Spleen (tissue), 13 donors: ENCODE measurements around the gene ST8SIA4. TPM values are rescaled to one million over a fixed set of nuclear protein-coding genes. Genes with fewer than 3 reads are reported as not detected.

Source experiments
- DNase-seq: peaks from one replicate; pipeline ENCODE4 v3.0.0-alpha.2; 2020
- H3K27ac ChIP-seq, 8 donors: fragments of 200-600 bp; sonication (generic) in 7 of 8; 1 replicate in 4 of 8; 2 replicates in 4 of 8; pipeline versions ENCODE4 v1.5.0 to v1.8.0; 2016 to 2021; ENCODE audit warnings: inconsistent platforms in 4 of 8, mild to moderate bottlenecking in 4 of 8, moderate library complexity in 1 of 8
- H3K27me3 ChIP-seq, 7 donors: fragments of 200-600 bp; sonication (generic) in 6 of 7; replicated peaks in 1 of 7; 1 replicate in 4 of 7; 2 replicates in 3 of 7; pipeline versions ENCODE4 v1.5.0 to v1.8.0; 2016 to 2021; ENCODE audit warnings: inconsistent platforms in 3 of 7, mild to moderate bottlenecking in 1 of 7
- H3K36me3 ChIP-seq, 6 donors: fragments of 200-600 bp; sonication (generic) in 5 of 6; 1 replicate in 4 of 6; 2 replicates in 2 of 6; pipeline versions ENCODE4 v1.5.0 to v1.8.0; 2016 to 2021; ENCODE audit warnings: inconsistent platforms in 2 of 6
- H3K4me1 ChIP-seq, 6 donors: fragments of 200-600 bp; sonication (generic) in 5 of 6; 1 replicate in 3 of 6; 2 replicates in 3 of 6; pipeline versions ENCODE4 v1.5.0 to v1.8.0; 2016 to 2021; ENCODE audit warnings: inconsistent platforms in 3 of 6
- H3K4me3 ChIP-seq, 8 donors: fragments of 200-600 bp; sonication (generic) in 7 of 8; 1 replicate in 4 of 8; 2 replicates in 4 of 8; pipeline versions ENCODE4 v1.5.0 to v1.8.0; 2016 to 2021; ENCODE audit warnings: inconsistent platforms in 4 of 8, mild to moderate bottlenecking in 4 of 8, moderate library complexity in 2 of 8
- H3K9me3 ChIP-seq, 8 donors: fragments of 200-600 bp; sonication (generic) in 7 of 8; 1 replicate in 4 of 8; 2 replicates in 4 of 8; pipeline versions ENCODE4 v1.5.0 to v1.8.0; 2016 to 2021; ENCODE audit warnings: inconsistent platforms in 4 of 8
- CTCF ChIP-seq, 11 experiments: fragments of 200-600 bp in 7 of 11; fragments of 450-650 bp in 4 of 11; sonication (generic) in 4 of 11; IDR thresholded peaks in 8 of 11; conservative IDR thresholded peaks in 3 of 11; 1 replicate in 7 of 11; 2 replicates in 4 of 11; pipeline versions ENCODE4 v1.4.0 to v1.8.0; 2016 to 2021; ENCODE audit warnings: antibody characterized with exemption in 11 of 11, inconsistent platforms in 4 of 11, mild to moderate bottlenecking in 1 of 11
- POLR2A ChIP-seq, 3 donors: fragments of 450-650 bp; IDR thresholded peaks; one replicate each; pipeline ENCODE4 v1.5.1; 2017; ENCODE audit warnings: antibody characterized with exemption in 3 of 3, mild to moderate bottlenecking in 1 of 3
- POLR2AphosphoS5 ChIP-seq, 3 donors: sonication (generic); formaldehyde crosslinking; IDR thresholded peaks; one replicate each; pipeline ENCODE4 v1.5.1; 2017; ENCODE audit warnings: antibody characterized with exemption in 3 of 3
- WGBS, 5 donors: extraction: QIAGEN DNeasy Blood & Tissue Kit in 3 of 5; methylation state at CpG; one replicate each; pipeline versions ENCODE4 v1.1.5 to v1.1.7; 2013 to 2018; 5-methylcytosine and 5-hydroxymethylcytosine counted together
- intact Hi-C: fragments of 100-400 bp; cut with DNase I; formaldehyde crosslinking; loops from one replicate; pipeline ENCODE4 v1.15.0; 2023; ENCODE audit warnings: low total_unique reads
- long read RNA-seq, 2 donors: transcript quantifications; one replicate each; lab custom pipeline, GENCODE V29; 2026
- polyA plus RNA-seq, 3 donors: library from polyadenylated mRNA; stranded (reverse); fragments of 200-250 nt; gene quantifications; one replicate each; pipeline ENCODE4 v1.2.1, GENCODE V29; 2013
- total RNA-seq, 7 donors: library from RNA; depleted of rRNA in 3 of 7; stranded (reverse); fragments of >200 nt in 3 of 7; fragmentation: NEBNext Ultra II Directional in 4 of 7; extraction: Animal tissue kit (Norgen Biotek cat#: 25700) in 4 of 7; gene quantifications; one replicate each; pipeline versions ENCODE4 v1.1.0 to v1.2.1, GENCODE V29; 2016 to 2021
- donor health status: healthy with polysubstance abuse.
- donor health status: DM: no; HTN: no; CAD: no; lungs with moderate emphysema.
- donor health status: DM: no; HTN: no; CAD: no.
- donor health status: Bipolar disorder and iron deficiency.
- donor health status: healthy.
- donor health status: DM: no; HTN: no; CAD: no.
- donor health status: DM: yes; HTN: yes; CAD: no.

ST8SIA4 gene
- total RNA-seq (10 to 100 TPM; 37.0 to 56.1 (median 48.2) TPM), polyA plus RNA-seq (1 to 10 TPM; 6.5 to 8.3 (median 6.9) TPM)
- long read RNA-seq, donor 1, full-length matches to known transcripts: 13 of 13 reads
- long read RNA-seq, donor 1, partial matches to known transcripts: 0 of 13 reads
- long read RNA-seq, donor 1, other reads (novel, unspliced or antisense): 0 of 13 reads
- long read RNA-seq, donor 2, full-length matches to known transcripts: 4 of 4 reads
- long read RNA-seq, donor 2, partial matches to known transcripts: 0 of 4 reads
- long read RNA-seq, donor 2, other reads (novel, unspliced or antisense): 0 of 4 reads

GRCh38 chr5:100903039-100903887, at the start of gene ST8SIA4:
Gene ST8SIA4 (minus strand): TSS chr5:100903282. CDS start chr5:100902955, 327 bp downstream.
- Histone ChIP-seq H3K4me1 (peaks cover 15 to 54% (median 37%) of the 10 kb centered on the region in 6 donors), H3K27ac (peak within 1 kb of the TSS; percentile 88 to 97 (median 94)), H3K27me3 (no peaks in the 10 kb centered on the region), H3K4me3 (peak within 1 kb of the TSS; percentile 69 to 88 (median 74)), H3K36me3 (no peaks in the 10 kb centered on the region), H3K9me3 (no peaks in the 10 kb centered on the region)
- peak; percentile 67 to 97 (median 77) for TF ChIP-seq POLR2A (IDR thresholded peaks at IDR 0.05)
- peak in 2 of 11 experiments; percentile 11 to 14 for TF ChIP-seq CTCF (IDR thresholded peaks at IDR 0.05 in 8 of 11, conservative IDR thresholded peaks at IDR 0.05 in 3 of 11)
- peak; percentile 98 to 100 (median 99) for TF ChIP-seq POLR2AphosphoS5 (IDR thresholded peaks at IDR 0.05)
- DNase-seq: peak; percentile 99
- intact Hi-C loops: loop anchor here (5.0 to 10.0 kb wide), 3 partner anchors 58 to 371 kb away; no protein-coding TSS in a partner anchor
- 0 to 1% (median 0%) methylated on average over 23 to 43 of the region's 43 CpGs for WGBS, 5 donors

GRCh38 chr5:100950985-100951384, 47.9 kb upstream of the ST8SIA4 start:
- no peak overlapping the region for H3K27ac ChIP-seq
- H3K27me3 ChIP-seq: no peaks in the 10 kb centered on the region
- TF ChIP-seq CTCF (IDR thresholded peaks at IDR 0.05 in 8 of 11, conservative IDR thresholded peaks at IDR 0.05 in 3 of 11) (no peak), POLR2A (IDR thresholded peaks at IDR 0.05) (no peak), POLR2AphosphoS5 (IDR thresholded peaks at IDR 0.05) (no peak)
- H3K9me3 ChIP-seq: peaks cover 4 to 32% (median 24%) of the 10 kb centered on the region in 8 donors
- H3K4me1 ChIP-seq: no peaks in the 10 kb centered on the region
- 65 to 82% (median 75%) methylated on average over 4 of the region's 4 CpGs for WGBS, 5 donors
- no peak for DNase-seq
- no peak overlapping the region for H3K4me3 ChIP-seq
- H3K36me3 ChIP-seq: no peaks in the 10 kb centered on the region
- intact Hi-C loops: no loop called here

DNA sequence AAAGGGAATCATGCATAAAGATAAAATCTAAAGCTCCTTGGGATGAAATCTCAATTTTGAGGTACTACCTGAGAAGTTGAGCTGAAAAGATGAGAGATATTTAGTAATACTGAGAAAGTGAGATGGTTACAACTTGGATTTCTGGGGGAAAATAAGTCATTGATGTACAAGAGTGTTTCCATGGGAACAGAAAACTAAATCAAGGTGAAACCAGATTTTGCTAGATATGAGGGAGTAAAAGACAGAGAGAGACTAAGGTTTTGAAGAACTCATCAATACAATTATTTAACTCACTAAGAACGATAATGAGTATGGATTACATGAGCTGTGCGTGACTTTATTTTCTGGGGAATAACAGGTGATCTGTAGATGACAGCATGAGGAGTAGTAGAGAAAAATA, 10.2 kb upstream of the ST8SIA4 start:
- 86 to 98% (median 97%) methylated on average over 2 of the region's 2 CpGs for WGBS, 5 donors
- Histone ChIP-seq H3K27ac (no peak overlapping the region), H3K9me3 (peaks cover 0 to 13% (median 3%) of the 10 kb centered on the region in 8 donors), H3K4me1 (peaks cover 0 to 3% (median 0%) of the 10 kb centered on the region in 6 donors), H3K36me3 (no peaks in the 10 kb centered on the region), H3K27me3 (no peaks in the 10 kb centered on the region), H3K4me3 (no peak overlapping the region)
- DNase-seq: no peak
- intact Hi-C loops: no loop called here
- no peak for TF ChIP-seq POLR2A (IDR thresholded peaks at IDR 0.05)
- no peak for TF ChIP-seq CTCF (IDR thresholded peaks at IDR 0.05 in 8 of 11, conservative IDR thresholded peaks at IDR 0.05 in 3 of 11)
- no peak for TF ChIP-seq POLR2AphosphoS5 (IDR thresholded peaks at IDR 0.05)
